ENCODE measurements around the gene PLPPR1. TPM values are rescaled to one million over a fixed set of nuclear protein-coding genes. Genes with fewer than 3 reads are reported as not detected.
A peak's percentile ranks its signal among the peaks of the same experiment; 100 is the strongest.

The PLPPR1 gene
- total and polyA plus RNA-seq, 10 donors: not detected

- Histone ChIP-seq H3K36me3 (no peaks in the 10 kb centered on the region), H3K4me1 (no peaks in the 10 kb centered on the region), H3K9me3 (no peaks in the 10 kb centered on the region), H3K27ac (no peak overlapping the region), H3K27me3 (replicated peaks in 1 of 7) (peaks cover 0 to 7% (median 0%) of the 10 kb centered on the region in 7 donors), H3K4me3 (no peak overlapping the region)
- DNase-seq: no peak
- 24 to 41% (median 32%) methylated on average over 2 of the region's 2 CpGs for WGBS, 5 donors
- intact Hi-C loops (cut with DNase I; ENCODE audit: low total_unique reads): loop anchor here (10.0 kb wide), 1 partner anchor 596 kb away; no protein-coding TSS in a partner anchor
- no peak for TF ChIP-seq POLR2A (IDR thresholded peaks at IDR 0.05)
- TF ChIP-seq, protein P1, sequence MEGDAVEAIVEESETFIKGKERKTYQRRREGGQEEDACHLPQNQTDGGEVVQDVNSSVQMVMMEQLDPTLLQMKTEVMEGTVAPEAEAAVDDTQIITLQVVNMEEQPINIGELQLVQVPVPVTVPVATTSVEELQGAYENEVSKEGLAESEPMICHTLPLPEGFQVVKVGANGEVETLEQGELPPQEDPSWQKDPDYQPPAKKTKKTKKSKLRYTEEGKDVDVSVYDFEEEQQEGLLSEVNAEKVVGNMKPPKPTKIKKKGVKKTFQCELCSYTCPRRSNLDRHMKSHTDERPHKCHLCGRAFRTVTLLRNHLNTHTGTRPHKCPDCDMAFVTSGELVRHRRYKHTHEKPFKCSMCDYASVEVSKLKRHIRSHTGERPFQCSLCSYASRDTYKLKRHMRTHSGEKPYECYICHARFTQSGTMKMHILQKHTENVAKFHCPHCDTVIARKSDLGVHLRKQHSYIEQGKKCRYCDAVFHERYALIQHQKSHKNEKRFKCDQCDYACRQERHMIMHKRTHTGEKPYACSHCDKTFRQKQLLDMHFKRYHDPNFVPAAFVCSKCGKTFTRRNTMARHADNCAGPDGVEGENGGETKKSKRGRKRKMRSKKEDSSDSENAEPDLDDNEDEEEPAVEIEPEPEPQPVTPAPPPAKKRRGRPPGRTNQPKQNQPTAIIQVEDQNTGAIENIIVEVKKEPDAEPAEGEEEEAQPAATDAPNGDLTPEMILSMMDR (IDR thresholded peaks at IDR 0.05 in 8 of 11, conservative IDR thresholded peaks at IDR 0.05 in 3 of 11): no peak
- TF ChIP-seq POLR2AphosphoS5 (IDR thresholded peaks at IDR 0.05): no peak
Measured at GRCh38 chr9:101311191-101311590, 282.7 kb downstream of the PLPPR1 start.

DNA sequence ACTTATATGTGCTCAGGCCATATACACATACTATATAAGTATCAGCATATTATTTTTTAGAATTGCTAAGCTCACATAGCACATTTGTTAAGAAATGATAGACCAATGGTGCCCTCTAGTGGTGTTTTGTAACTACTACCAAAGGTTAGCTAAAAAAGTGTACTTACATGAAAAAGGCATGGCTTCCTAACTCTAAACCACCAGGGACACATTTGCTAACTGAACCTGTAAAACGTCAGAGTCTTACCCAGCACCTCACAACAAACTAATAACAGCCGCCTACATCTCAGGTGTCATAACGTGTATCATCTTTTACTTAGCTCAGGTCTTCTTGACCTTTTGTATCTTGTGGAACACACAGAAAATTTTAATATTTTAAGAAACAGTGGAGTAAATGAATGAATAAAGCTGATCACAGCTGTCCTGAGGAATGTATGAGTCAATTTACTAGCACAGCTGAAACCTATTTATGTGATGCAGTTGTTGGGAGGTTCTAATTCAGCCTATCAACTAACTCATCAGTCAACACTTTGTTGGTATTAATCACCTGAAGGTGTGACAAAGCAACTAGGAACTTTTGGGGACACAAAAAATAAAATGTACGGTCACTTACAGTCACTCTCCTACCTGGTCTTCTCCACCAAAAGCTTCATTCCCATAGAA lies 283.4 kb downstream of the PLPPR1 start:
- no peak overlapping the region for H3K4me3 ChIP-seq
- no peak for DNase-seq
- no peak overlapping the region for H3K27ac ChIP-seq
- H3K9me3 ChIP-seq: no peaks in the 10 kb centered on the region
- 24 to 26% (median 24%) methylated on average over 4 of the region's 4 CpGs for WGBS, 5 donors
- H3K27me3 ChIP-seq (replicated peaks in 1 of 7): peaks cover 0 to 7% (median 0%) of the 10 kb centered on the region in 7 donors
- TF ChIP-seq, protein P1 (IDR thresholded peaks at IDR 0.05 in 8 of 11, conservative IDR thresholded peaks at IDR 0.05 in 3 of 11): peak in 9 of 11 experiments; percentile 48 to 80 (median 65)
- no peak for TF ChIP-seq POLR2AphosphoS5 (IDR thresholded peaks at IDR 0.05)
- intact Hi-C loops (cut with DNase I; ENCODE audit: low total_unique reads): loop anchor here (10.0 kb wide), 1 partner anchor 597 kb away; no protein-coding TSS in a partner anchor
- H3K4me1 ChIP-seq: no peaks in the 10 kb centered on the region
- H3K36me3 ChIP-seq: no peaks in the 10 kb centered on the region

GRCh38 chr9:101312661-101313060 lies 284.1 kb downstream of the PLPPR1 start:
- 84 to 90% (median 84%) methylated on average over 8 of the region's 8 CpGs for WGBS, 5 donors
- Histone ChIP-seq H3K36me3 (no peaks in the 10 kb centered on the region), H3K27ac (no peak overlapping the region), H3K4me1 (no peaks in the 10 kb centered on the region), H3K4me3 (no peak overlapping the region), H3K27me3 (replicated peaks in 1 of 7) (peaks cover 0 to 7% (median 0%) of the 10 kb centered on the region in 7 donors), H3K9me3 (no peaks in the 10 kb centered on the region)
- DNase-seq: no peak
- TF ChIP-seq POLR2A (IDR thresholded peaks at IDR 0.05) (no peak), POLR2AphosphoS5 (IDR thresholded peaks at IDR 0.05) (no peak)
- TF ChIP-seq, protein P1 (IDR thresholded peaks at IDR 0.05 in 8 of 11, conservative IDR thresholded peaks at IDR 0.05 in 3 of 11): no peak
- intact Hi-C loops (cut with DNase I; ENCODE audit: low total_unique reads): loop anchor here (10.0 kb wide), 1 partner anchor 598 kb away; no protein-coding TSS in a partner anchor

- Histone ChIP-seq H3K36me3 (no peaks in the 10 kb centered on the region), H3K27ac (no peak overlapping the region), H3K9me3 (no peaks in the 10 kb centered on the region), H3K27me3 (replicated peaks in 1 of 7) (peaks cover 0 to 4% (median 0%) of the 10 kb centered on the region in 7 donors), H3K4me3 (no peak overlapping the region), H3K4me1 (no peaks in the 10 kb centered on the region)
- TF ChIP-seq POLR2A (IDR thresholded peaks at IDR 0.05) (no peak), POLR2AphosphoS5 (IDR thresholded peaks at IDR 0.05) (no peak)
- TF ChIP-seq, protein P1 (IDR thresholded peaks at IDR 0.05 in 8 of 11, conservative IDR thresholded peaks at IDR 0.05 in 3 of 11): no peak
- intact Hi-C loops (cut with DNase I; ENCODE audit: low total_unique reads): loop anchor here (10.0 kb wide), 1 partner anchor 600 kb away; no protein-coding TSS in a partner anchor
- DNase-seq: no peak
- WGBS, 5 donors: 63 to 86% (median 78%) methylated on average over 2 of the region's 2 CpGs
Measured at GRCh38 chr9:101315112-101315450, 286.6 kb downstream of the PLPPR1 start.
